ENCODE measurements around the gene C1orf198.

DNA sequence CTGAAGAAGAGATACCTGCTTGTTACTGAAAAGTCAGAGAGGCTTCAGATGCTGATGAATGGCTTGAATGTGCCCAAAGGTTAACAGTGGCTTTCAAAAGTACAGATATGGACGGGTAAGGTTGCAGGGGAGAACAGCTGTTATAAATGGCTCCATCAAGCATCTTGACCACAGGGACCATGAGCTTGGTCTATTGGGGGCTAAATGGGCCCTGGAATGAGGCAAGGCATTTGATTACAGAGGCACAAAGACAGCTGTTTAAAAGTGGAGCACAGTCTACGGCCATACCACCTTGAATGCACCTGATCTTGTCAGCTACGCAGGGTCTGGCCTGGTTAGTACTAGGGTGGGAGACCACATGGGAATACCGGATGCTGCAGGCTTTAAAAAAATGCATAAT, 48.3 kb downstream of the C1orf198 start:
- TF ChIP-seq, protein P1, sequence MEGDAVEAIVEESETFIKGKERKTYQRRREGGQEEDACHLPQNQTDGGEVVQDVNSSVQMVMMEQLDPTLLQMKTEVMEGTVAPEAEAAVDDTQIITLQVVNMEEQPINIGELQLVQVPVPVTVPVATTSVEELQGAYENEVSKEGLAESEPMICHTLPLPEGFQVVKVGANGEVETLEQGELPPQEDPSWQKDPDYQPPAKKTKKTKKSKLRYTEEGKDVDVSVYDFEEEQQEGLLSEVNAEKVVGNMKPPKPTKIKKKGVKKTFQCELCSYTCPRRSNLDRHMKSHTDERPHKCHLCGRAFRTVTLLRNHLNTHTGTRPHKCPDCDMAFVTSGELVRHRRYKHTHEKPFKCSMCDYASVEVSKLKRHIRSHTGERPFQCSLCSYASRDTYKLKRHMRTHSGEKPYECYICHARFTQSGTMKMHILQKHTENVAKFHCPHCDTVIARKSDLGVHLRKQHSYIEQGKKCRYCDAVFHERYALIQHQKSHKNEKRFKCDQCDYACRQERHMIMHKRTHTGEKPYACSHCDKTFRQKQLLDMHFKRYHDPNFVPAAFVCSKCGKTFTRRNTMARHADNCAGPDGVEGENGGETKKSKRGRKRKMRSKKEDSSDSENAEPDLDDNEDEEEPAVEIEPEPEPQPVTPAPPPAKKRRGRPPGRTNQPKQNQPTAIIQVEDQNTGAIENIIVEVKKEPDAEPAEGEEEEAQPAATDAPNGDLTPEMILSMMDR (IDR thresholded peaks at IDR 0.05; ENCODE audit: low read depth, low read length, missing input control), result no peak
- TF ChIP-seq TAF1 (conservative IDR thresholded peaks at IDR 0.05) (no peak), RAD21 (IDR thresholded peaks at IDR 0.05) (no peak), RXRA (IDR thresholded peaks at IDR 0.05) (no peak), EGR1 (IDR thresholded peaks at IDR 0.05; ENCODE audit: low read depth in 2 of 2) (no peak), YY1 (IDR thresholded peaks at IDR 0.05) (no peak), NR2F2 (IDR thresholded peaks at IDR 0.05) (no peak), JUND (IDR thresholded peaks at IDR 0.05) (no peak), SP1 (IDR thresholded peaks at IDR 0.05) (no peak)
- TF ChIP-seq, protein P2, sequence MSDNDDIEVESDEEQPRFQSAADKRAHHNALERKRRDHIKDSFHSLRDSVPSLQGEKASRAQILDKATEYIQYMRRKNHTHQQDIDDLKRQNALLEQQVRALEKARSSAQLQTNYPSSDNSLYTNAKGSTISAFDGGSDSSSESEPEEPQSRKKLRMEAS (IDR thresholded peaks at IDR 0.05), result no peak
- TF ChIP-seq, protein P3, sequence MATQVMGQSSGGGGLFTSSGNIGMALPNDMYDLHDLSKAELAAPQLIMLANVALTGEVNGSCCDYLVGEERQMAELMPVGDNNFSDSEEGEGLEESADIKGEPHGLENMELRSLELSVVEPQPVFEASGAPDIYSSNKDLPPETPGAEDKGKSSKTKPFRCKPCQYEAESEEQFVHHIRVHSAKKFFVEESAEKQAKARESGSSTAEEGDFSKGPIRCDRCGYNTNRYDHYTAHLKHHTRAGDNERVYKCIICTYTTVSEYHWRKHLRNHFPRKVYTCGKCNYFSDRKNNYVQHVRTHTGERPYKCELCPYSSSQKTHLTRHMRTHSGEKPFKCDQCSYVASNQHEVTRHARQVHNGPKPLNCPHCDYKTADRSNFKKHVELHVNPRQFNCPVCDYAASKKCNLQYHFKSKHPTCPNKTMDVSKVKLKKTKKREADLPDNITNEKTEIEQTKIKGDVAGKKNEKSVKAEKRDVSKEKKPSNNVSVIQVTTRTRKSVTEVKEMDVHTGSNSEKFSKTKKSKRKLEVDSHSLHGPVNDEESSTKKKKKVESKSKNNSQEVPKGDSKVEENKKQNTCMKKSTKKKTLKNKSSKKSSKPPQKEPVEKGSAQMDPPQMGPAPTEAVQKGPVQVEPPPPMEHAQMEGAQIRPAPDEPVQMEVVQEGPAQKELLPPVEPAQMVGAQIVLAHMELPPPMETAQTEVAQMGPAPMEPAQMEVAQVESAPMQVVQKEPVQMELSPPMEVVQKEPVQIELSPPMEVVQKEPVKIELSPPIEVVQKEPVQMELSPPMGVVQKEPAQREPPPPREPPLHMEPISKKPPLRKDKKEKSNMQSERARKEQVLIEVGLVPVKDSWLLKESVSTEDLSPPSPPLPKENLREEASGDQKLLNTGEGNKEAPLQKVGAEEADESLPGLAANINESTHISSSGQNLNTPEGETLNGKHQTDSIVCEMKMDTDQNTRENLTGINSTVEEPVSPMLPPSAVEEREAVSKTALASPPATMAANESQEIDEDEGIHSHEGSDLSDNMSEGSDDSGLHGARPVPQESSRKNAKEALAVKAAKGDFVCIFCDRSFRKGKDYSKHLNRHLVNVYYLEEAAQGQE (IDR thresholded peaks at IDR 0.05), result no peak
- TF ChIP-seq, protein P4, sequence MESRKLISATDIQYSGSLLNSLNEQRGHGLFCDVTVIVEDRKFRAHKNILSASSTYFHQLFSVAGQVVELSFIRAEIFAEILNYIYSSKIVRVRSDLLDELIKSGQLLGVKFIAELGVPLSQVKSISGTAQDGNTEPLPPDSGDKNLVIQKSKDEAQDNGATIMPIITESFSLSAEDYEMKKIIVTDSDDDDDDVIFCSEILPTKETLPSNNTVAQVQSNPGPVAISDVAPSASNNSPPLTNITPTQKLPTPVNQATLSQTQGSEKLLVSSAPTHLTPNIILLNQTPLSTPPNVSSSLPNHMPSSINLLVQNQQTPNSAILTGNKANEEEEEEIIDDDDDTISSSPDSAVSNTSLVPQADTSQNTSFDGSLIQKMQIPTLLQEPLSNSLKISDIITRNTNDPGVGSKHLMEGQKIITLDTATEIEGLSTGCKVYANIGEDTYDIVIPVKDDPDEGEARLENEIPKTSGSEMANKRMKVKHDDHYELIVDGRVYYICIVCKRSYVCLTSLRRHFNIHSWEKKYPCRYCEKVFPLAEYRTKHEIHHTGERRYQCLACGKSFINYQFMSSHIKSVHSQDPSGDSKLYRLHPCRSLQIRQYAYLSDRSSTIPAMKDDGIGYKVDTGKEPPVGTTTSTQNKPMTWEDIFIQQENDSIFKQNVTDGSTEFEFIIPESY (IDR thresholded peaks at IDR 0.05), result no peak
